ENCODE results near the gene KCNQ1.

The KCNQ1 gene

DNA sequence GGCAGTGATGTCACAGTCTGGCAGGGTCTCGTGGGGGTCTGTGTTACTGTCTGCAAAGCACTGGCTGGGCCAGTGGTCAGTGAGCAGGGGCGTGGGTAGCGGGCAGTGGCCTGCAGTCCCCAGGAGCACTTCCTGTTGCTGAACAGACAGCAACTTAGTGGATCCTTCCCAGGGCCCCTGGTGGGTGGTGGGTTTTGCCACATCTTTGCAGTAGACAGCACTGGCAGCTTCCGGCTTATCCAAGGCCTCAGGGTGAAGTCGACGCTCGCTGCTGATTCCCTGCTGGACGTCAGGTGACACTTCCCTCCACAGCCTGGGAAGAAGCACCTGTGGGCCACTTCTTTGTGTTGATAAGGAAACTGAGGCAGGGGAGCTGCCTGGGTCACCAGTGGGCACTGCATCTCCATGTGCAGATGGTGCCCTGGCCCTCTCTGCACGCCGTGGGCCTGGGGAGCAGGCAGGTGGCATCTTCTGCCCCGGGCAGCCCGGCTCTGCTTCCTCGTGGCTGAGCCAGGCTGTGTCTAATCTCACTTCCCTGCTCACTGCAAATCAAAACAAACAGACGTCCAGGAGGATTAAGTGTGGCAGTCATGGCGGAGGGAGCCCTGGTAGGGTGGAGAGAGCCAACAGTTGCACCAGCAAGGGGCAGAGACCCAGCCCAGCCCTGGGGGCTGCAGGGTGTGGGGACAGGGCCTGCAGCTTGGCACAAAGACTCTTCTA is 79.8 kb downstream of the KCNQ1 start:
- TF ChIP-seq CTCF (IDR thresholded peaks at IDR 0.05; ENCODE audit: borderline replicate concordance, insufficient read depth, low read depth, low read length), result no peak
- no peak overlapping the region for H3K4me3 ChIP-seq (ENCODE audit: low read depth, low read length)

DNA sequence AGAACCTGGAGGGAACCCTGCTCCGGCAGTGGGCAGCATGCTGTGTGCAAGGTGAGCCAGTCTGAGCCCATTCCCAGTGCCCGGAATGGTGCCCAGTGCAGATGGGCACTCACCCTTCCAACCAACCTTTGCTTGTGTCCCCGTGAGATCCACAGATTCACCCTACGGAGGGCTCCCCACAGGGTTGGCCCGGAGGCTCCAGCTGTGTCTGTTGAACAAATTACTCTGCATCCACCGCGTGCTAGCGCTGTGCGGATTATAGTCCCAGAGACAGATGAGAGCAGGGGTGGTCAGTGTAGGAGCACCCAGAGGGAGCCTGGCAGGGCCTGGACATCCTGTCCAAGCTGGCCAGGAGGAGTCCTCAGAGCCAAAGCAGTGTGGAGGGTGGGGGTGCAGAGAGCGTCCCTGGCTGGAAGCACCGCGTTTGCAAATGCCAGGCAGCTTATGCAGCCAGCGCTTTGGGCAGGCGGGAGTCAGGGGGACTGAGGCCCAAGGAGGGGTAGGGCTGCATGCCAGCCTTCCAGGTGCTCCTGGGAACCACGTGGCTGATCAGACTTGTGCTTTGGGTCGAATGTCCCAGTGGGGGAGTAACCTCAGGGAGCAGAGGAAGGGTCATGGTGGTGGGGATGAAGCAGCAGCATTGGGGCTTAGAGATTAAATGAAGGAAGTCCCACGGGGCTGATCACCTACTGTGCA is 80.5 kb downstream of the KCNQ1 start:
- H3K4me3 ChIP-seq (ENCODE audit: low read depth, low read length), result no peak overlapping the region
- no peak for TF ChIP-seq CTCF (IDR thresholded peaks at IDR 0.05; ENCODE audit: borderline replicate concordance, insufficient read depth, low read depth, low read length)

- no peak overlapping the region for H3K4me3 ChIP-seq (ENCODE audit: low read depth, low read length)
- no peak for TF ChIP-seq CTCF (IDR thresholded peaks at IDR 0.05; ENCODE audit: borderline replicate concordance, insufficient read depth, low read depth, low read length)
These were observed 81.4 kb downstream of the KCNQ1 start for GRCh38 chr11:2525941-2526807.

GRCh38 chr11:2526808-2527381 is 82.1 kb downstream of the KCNQ1 start:
- peak; percentile 53; the same call in 1 of the 2 replicates for TF ChIP-seq CTCF (IDR thresholded peaks at IDR 0.05; ENCODE audit: borderline replicate concordance, insufficient read depth, low read depth, low read length)
- H3K4me3 ChIP-seq (ENCODE audit: low read depth, low read length), result no peak overlapping the region

GRCh38 chr11:2527621-2528291 is 82.9 kb downstream of the KCNQ1 start:
- no peak overlapping the region for H3K4me3 ChIP-seq (ENCODE audit: low read depth, low read length)
- no peak for TF ChIP-seq CTCF (IDR thresholded peaks at IDR 0.05; ENCODE audit: borderline replicate concordance, insufficient read depth, low read depth, low read length)

GRCh38 chr11:2528301-2529050 is 83.7 kb downstream of the KCNQ1 start:
- no peak overlapping the region for H3K4me3 ChIP-seq (ENCODE audit: low read depth, low read length)
- TF ChIP-seq CTCF (IDR thresholded peaks at IDR 0.05; ENCODE audit: borderline replicate concordance, insufficient read depth, low read depth, low read length), result no peak

All from GM12875 (cell line).